ENCODE data around the gene KCNK10.

KCNK10 gene

DNA sequence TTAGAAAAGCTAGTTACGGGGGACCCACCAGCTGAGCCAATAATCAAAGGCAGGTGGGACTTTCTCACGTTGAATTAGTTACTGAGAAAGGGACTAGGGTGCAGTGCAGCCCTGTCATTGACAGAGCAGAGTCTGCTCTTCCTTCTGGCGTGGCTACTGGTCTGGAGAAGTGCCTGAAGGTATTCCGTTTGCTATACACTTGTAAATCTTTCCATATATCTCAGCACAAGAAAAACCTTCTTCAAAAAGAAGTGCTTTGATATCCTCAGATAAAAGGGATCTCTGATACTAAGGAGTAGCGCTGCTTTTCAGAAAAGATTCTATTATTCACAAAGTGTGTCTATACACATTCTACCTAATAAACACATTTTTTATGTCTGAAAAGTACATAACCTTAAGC lies 91.5 kb downstream of the KCNK10 start:
- H3K4me3 ChIP-seq (ENCODE audit: low read depth, low read length): no peak overlapping the region
- no peak for DNase-seq (ENCODE audit: low read depth)
- TF ChIP-seq, protein P1, sequence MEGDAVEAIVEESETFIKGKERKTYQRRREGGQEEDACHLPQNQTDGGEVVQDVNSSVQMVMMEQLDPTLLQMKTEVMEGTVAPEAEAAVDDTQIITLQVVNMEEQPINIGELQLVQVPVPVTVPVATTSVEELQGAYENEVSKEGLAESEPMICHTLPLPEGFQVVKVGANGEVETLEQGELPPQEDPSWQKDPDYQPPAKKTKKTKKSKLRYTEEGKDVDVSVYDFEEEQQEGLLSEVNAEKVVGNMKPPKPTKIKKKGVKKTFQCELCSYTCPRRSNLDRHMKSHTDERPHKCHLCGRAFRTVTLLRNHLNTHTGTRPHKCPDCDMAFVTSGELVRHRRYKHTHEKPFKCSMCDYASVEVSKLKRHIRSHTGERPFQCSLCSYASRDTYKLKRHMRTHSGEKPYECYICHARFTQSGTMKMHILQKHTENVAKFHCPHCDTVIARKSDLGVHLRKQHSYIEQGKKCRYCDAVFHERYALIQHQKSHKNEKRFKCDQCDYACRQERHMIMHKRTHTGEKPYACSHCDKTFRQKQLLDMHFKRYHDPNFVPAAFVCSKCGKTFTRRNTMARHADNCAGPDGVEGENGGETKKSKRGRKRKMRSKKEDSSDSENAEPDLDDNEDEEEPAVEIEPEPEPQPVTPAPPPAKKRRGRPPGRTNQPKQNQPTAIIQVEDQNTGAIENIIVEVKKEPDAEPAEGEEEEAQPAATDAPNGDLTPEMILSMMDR (IDR thresholded peaks at IDR 0.05; ENCODE audit: low read depth, low read length): no peak
- TF ChIP-seq MYC (IDR thresholded peaks at IDR 0.05; ENCODE audit: low read depth, low read length) (no peak), POLR2A (IDR thresholded peaks at IDR 0.05; ENCODE audit: extremely low read depth, insufficient read length) (no peak)
- TF ChIP-seq, protein P2, sequence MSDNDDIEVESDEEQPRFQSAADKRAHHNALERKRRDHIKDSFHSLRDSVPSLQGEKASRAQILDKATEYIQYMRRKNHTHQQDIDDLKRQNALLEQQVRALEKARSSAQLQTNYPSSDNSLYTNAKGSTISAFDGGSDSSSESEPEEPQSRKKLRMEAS (IDR thresholded peaks at IDR 0.05; ENCODE audit: low read depth, low read length): no peak

DNA sequence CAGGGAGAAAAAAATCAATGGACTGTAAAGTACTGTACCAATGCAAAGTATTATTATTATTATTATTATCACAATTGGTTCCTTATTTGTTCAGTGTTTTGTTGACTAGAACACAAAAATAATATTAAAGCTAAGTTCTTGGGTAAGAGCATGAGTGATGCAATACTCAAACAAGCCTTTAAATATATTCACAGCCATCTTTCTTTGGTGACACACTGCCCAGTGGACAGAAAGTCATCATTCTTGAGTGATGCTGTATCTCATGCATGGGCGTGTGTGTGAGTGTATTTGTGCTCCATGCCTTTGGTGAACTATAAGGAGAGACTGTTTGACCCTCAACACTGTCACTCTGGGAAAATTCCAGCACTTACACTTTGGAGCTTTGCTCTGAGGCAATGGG lies 93.6 kb downstream of the KCNK10 start:
- DNase-seq (ENCODE audit: low read depth): no peak
- H3K4me3 ChIP-seq (ENCODE audit: low read depth, low read length): no peak overlapping the region
- TF ChIP-seq, protein P2 (IDR thresholded peaks at IDR 0.05; ENCODE audit: low read depth, low read length): no peak
- TF ChIP-seq POLR2A (IDR thresholded peaks at IDR 0.05; ENCODE audit: extremely low read depth, insufficient read length): no peak
- TF ChIP-seq, protein P1 (IDR thresholded peaks at IDR 0.05; ENCODE audit: low read depth, low read length): no peak
- no peak for TF ChIP-seq MYC (IDR thresholded peaks at IDR 0.05; ENCODE audit: low read depth, low read length)

DNA sequence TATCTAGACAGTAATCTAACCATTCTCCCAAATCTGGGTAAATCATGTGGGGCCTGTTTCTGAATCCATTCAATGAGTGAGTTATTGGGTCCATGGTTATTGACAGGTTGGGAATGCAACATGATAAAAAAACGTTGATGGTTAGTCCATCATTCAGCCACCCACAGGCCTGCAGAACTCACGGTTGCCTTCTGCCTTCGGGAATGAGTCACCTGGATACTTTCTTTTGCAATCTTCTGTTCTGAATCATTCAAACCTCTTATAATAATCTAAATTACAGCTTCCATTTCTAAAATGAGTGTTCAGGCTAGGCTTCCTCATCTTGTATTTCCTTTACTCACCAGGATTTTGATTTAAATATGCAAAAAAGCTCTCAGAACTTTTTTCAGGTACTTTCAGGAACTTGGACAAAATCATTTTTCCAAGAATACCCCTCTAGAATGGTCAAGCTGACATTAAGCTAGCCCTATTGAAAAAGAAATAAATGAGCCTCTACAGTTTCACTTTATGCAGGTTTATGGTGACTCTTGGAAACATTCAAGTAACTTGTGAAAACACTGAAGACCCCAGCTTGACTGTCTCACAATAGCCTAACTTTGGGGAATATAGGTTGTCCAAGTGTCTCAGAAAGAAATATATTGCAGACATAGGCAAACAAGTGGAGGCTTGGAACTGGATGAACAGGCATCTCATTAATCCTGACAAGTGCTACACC lies 94.4 kb downstream of the KCNK10 start:
- TF ChIP-seq POLR2A (IDR thresholded peaks at IDR 0.05; ENCODE audit: extremely low read depth, insufficient read length): no peak
- TF ChIP-seq, protein P2 (IDR thresholded peaks at IDR 0.05; ENCODE audit: low read depth, low read length): no peak
- no peak for TF ChIP-seq MYC (IDR thresholded peaks at IDR 0.05; ENCODE audit: low read depth, low read length)
- TF ChIP-seq, protein P1 (IDR thresholded peaks at IDR 0.05; ENCODE audit: low read depth, low read length): no peak
- no peak overlapping the region for H3K4me3 ChIP-seq (ENCODE audit: low read depth, low read length)
- no peak for DNase-seq (ENCODE audit: low read depth)

DNA sequence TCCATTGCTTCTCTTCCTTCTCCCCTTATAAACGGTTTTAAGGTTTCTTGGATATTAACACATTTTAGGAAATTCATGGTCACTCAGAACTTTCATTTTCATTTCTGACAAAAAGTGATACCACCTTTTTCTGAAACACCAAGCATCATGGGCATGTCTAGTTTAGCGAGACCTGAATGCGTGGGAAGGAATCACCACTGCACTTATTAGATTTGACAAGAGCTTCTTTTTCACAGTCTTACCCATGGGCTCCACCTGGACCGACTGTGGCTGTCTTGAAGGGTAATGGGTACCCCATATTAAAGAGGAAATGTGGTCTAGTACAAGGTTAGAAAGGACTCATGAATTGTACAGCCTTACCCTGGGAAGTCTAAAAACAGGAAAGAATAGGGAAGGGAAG lies 95.4 kb downstream of the KCNK10 start:
- no peak overlapping the region for H3K4me3 ChIP-seq (ENCODE audit: low read depth, low read length)
- no peak for DNase-seq (ENCODE audit: low read depth)
- TF ChIP-seq, protein P2 (IDR thresholded peaks at IDR 0.05; ENCODE audit: low read depth, low read length): no peak
- TF ChIP-seq, protein P1 (IDR thresholded peaks at IDR 0.05; ENCODE audit: low read depth, low read length): no peak
- TF ChIP-seq MYC (IDR thresholded peaks at IDR 0.05; ENCODE audit: low read depth, low read length) (no peak), POLR2A (IDR thresholded peaks at IDR 0.05; ENCODE audit: extremely low read depth, insufficient read length) (no peak)

DNA sequence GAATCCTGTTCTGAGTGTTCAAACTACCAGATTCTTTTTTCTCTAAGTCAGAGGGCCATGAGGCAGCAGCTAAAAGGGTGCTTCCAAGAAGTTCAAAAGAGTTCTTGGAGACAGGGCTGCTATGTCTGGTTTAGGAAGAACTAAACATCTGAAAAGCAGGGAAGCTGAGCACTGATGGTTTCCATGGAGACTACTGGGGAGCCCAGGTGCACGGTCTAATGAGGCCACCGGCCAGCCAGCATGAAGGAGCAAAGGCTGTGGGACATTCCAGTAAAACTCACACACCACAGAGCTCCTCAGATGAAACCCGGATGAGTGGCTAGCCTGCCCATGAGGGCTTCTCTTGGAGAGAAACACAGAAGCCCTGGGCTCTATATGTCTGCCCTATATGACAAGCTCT lies 97.3 kb downstream of the KCNK10 start:
- TF ChIP-seq, protein P2 (IDR thresholded peaks at IDR 0.05; ENCODE audit: low read depth, low read length): no peak
- TF ChIP-seq, protein P1 (IDR thresholded peaks at IDR 0.05; ENCODE audit: low read depth, low read length): no peak
- TF ChIP-seq POLR2A (IDR thresholded peaks at IDR 0.05; ENCODE audit: extremely low read depth, insufficient read length): no peak
- TF ChIP-seq MYC (IDR thresholded peaks at IDR 0.05; ENCODE audit: low read depth, low read length): no peak
- no peak overlapping the region for H3K4me3 ChIP-seq (ENCODE audit: low read depth, low read length)
- no peak for DNase-seq (ENCODE audit: low read depth)
